Neuronal stem cell (in vitro differentiated cells): ENCODE data around the gene CAMTA1.

Experiments
- DNase-seq: peaks from one replicate; pipeline ENCODE4 v3.0.0-alpha.2; 2013; ENCODE audit warnings: low spot score
- H2AFZ ChIP-seq: one replicate; pipeline ENCODE4 v1.6.1; 2013; ENCODE audit warnings: mild to moderate bottlenecking, low read length, inconsistent platforms
- H2AK5ac ChIP-seq: 2 replicates; pipeline ENCODE4 v1.6.1; 2013; ENCODE audit warnings: low read depth, mild to moderate bottlenecking, inconsistent platforms, low read length, moderate library complexity, mixed read lengths
- H2BK120ac ChIP-seq: 2 replicates; pipeline ENCODE4 v1.6.1; 2013; ENCODE audit warnings: low read depth, mild to moderate bottlenecking, inconsistent platforms, low read length, moderate library complexity, mixed read lengths
- H2BK12ac ChIP-seq: one replicate; pipeline ENCODE4 v1.6.1; 2013; ENCODE audit warnings: low read length, inconsistent platforms
- H2BK15ac ChIP-seq: 2 replicates; pipeline ENCODE4 v1.6.1; 2013; ENCODE audit warnings: mild to moderate bottlenecking, low read length, inconsistent platforms, mixed read lengths
- H2BK5ac ChIP-seq: one replicate; pipeline ENCODE4 v1.6.1; 2013; ENCODE audit warnings: inconsistent platforms, mild to moderate bottlenecking, low read length, moderate library complexity
- H3K14ac ChIP-seq: one replicate; pipeline ENCODE4 v1.6.1; 2013; ENCODE audit warnings: low read length, inconsistent platforms
- H3K18ac ChIP-seq: 2 replicates; pipeline ENCODE4 v1.6.1; 2013; ENCODE audit warnings: low read length, inconsistent platforms
- H3K23ac ChIP-seq: 2 replicates; pipeline ENCODE4 v1.6.1; 2013; ENCODE audit warnings: low read depth, mild to moderate bottlenecking, mixed read lengths, low read length, inconsistent platforms; ENCODE audit not compliant: poor library complexity
- H3K27ac ChIP-seq: replicated peaks from 3 replicates; pipeline ENCODE4 v1.5.1; 2013; ENCODE audit warnings: low read length, inconsistent platforms
- H3K27me3 ChIP-seq, 3 experiments: 2 replicates each; pipeline ENCODE4 v1.6.1; 2013; ENCODE audit warnings: low read length in 3 of 3, mild to moderate bottlenecking in 2 of 3, inconsistent platforms in 1 of 3, low read depth in 1 of 3, mixed read lengths in 1 of 3, moderate library complexity in 1 of 3; ENCODE audit not compliant: control insufficient read depth in 3 of 3, insufficient read depth in 3 of 3
- H3K36me3 ChIP-seq, 2 donors: replicated peaks in 1 of 2; 2 replicates each; pipeline ENCODE4 v1.6.1; 2013; ENCODE audit warnings: low read length in 2 of 2; ENCODE audit not compliant: control insufficient read depth in 2 of 2, insufficient read depth in 2 of 2
- H3K4ac ChIP-seq: 2 replicates; pipeline ENCODE4 v1.6.1; 2013; ENCODE audit warnings: inconsistent platforms, mild to moderate bottlenecking, low read length, moderate library complexity
- H3K4me1 ChIP-seq, 2 donors: 1 replicate in 1 of 2; 2 replicates in 1 of 2; pipeline ENCODE4 v1.6.1; 2013; ENCODE audit warnings: low read length in 2 of 2, low read depth in 1 of 2; ENCODE audit not compliant: control insufficient read depth in 2 of 2, insufficient read depth in 1 of 2
- H3K4me2 ChIP-seq: one replicate; pipeline ENCODE4 v1.6.1; 2013; ENCODE audit warnings: mild to moderate bottlenecking, low read length, inconsistent platforms; ENCODE audit not compliant: insufficient read depth, poor library complexity, severe bottlenecking
- H3K4me3 ChIP-seq, 2 donors: 2 replicates each; pipeline ENCODE4 v1.5.1; 2013; ENCODE audit warnings: low read length in 2 of 2, mild to moderate bottlenecking in 2 of 2, inconsistent platforms in 1 of 2, moderate library complexity in 1 of 2
- H3K79me1 ChIP-seq: one replicate; pipeline ENCODE4 v1.6.1; 2013; ENCODE audit warnings: low read depth, mild to moderate bottlenecking, inconsistent platforms, low read length, moderate library complexity
- H3K9ac ChIP-seq: one replicate; pipeline ENCODE4 v1.6.1; 2013; ENCODE audit warnings: mild to moderate bottlenecking, low read depth, low read length, inconsistent platforms; ENCODE audit not compliant: poor library complexity
- H3K9me3 ChIP-seq, 2 donors: replicated peaks in 1 of 2; 2 replicates each; pipeline versions ENCODE3 to v1.6.1; 2013; ENCODE audit warnings: low read length in 2 of 2, mild to moderate bottlenecking in 2 of 2, inconsistent platforms in 1 of 2, low read depth in 1 of 2, mixed read lengths in 1 of 2, moderate library complexity in 1 of 2; ENCODE audit not compliant: control insufficient read depth in 2 of 2, insufficient read depth in 1 of 2
- H4K8ac ChIP-seq: one replicate; pipeline ENCODE4 v1.6.1; 2013; ENCODE audit warnings: low read depth, mild to moderate bottlenecking, inconsistent platforms, low read length, moderate library complexity
- H4K91ac ChIP-seq: one replicate; pipeline ENCODE4 v1.6.1; 2013; ENCODE audit warnings: low read length, low read depth, mild to moderate bottlenecking, inconsistent platforms; ENCODE audit not compliant: poor library complexity
- WGBS, 2 donors: extraction: QIAGEN DNeasy Blood & Tissue Kit; methylation state at CpG; one replicate each; pipeline ENCODE4 v1.1.7; 2013; ENCODE audit warnings: missing lambda C conversion rate in 2 of 2, mixed read lengths in 1 of 2; ENCODE audit not compliant: insufficient read length in 2 of 2, insufficient replicate concordance in 1 of 2; ENCODE audit errors: extremely low coverage in 2 of 2; 5-methylcytosine and 5-hydroxymethylcytosine counted together

CAMTA1 gene

GRCh38 chr1:6864166-6864565 lies 78.9 kb downstream of the CAMTA1 start:
- Histone ChIP-seq H2AFZ (no peak overlapping the region), H3K18ac (no peak overlapping the region), H3K9ac (no peak overlapping the region), H3K79me1 (peaks cover 5% of the 10 kb centered on the region), H3K4me2 (no peak overlapping the region), H3K4ac (no peak overlapping the region), H2BK15ac (no peak overlapping the region), H3K14ac (no peak overlapping the region), H2BK120ac (no peak overlapping the region), H3K9me3 (no peaks in the 10 kb centered on the region), H3K27me3 (no peaks in the 10 kb centered on the region), H4K8ac (no peak overlapping the region), H3K4me1 (peaks cover 18 to 24% of the 10 kb centered on the region in 2 donors), H3K27ac (no peak overlapping the region), H3K23ac (peak overlapping the region; percentile 8), H2BK5ac (no peak overlapping the region), H2AK5ac (no peak overlapping the region), H3K36me3 (peaks cover 0 to 5% of the 10 kb centered on the region in 2 donors), H4K91ac (no peak overlapping the region), H2BK12ac (no peak overlapping the region), H3K4me3 (no peak overlapping the region)
- no peak for DNase-seq
- WGBS, 2 donors: no CpG with 5 or more reads among the region's 5 CpGs

- Histone ChIP-seq H4K91ac (no peak overlapping the region), H3K36me3 (peaks cover 0 to 5% of the 10 kb centered on the region in 2 donors), H3K9me3 (no peaks in the 10 kb centered on the region), H3K4me3 (no peak overlapping the region), H2BK5ac (no peak overlapping the region), H3K4ac (no peak overlapping the region), H3K23ac (no peak overlapping the region), H3K27ac (no peak overlapping the region), H3K14ac (no peak overlapping the region), H3K4me2 (no peak overlapping the region), H3K4me1 (peaks cover 20 to 32% of the 10 kb centered on the region in 2 donors), H3K79me1 (no peaks in the 10 kb centered on the region), H2AFZ (peak overlapping the region; percentile 44), H4K8ac (no peak overlapping the region), H2BK120ac (no peak overlapping the region), H2BK12ac (no peak overlapping the region), H2AK5ac (no peak overlapping the region), H3K18ac (no peak overlapping the region), H3K9ac (no peak overlapping the region), H3K27me3 (no peaks in the 10 kb centered on the region), H2BK15ac (no peak overlapping the region)
- DNase-seq: peak; percentile 30
- no CpG with 5 or more reads among the region's 7 CpGs for WGBS, 2 donors
Measured at GRCh38 chr1:6866825-6867224, 81.6 kb downstream of the CAMTA1 start.

- peaks cover 18 to 32% of the 10 kb centered on the region in 2 donors for H3K4me1 ChIP-seq
- WGBS, 2 donors: no CpG with 5 or more reads among the region's 5 CpGs
- H3K23ac ChIP-seq: no peak overlapping the region
- no peaks in the 10 kb centered on the region for H3K79me1 ChIP-seq
- no peak overlapping the region for H4K91ac ChIP-seq
- no peak overlapping the region for H3K9ac ChIP-seq
- H4K8ac ChIP-seq: no peak overlapping the region
- H3K4ac ChIP-seq: no peak overlapping the region
- no peak for DNase-seq
- no peaks in the 10 kb centered on the region for H3K9me3 ChIP-seq
- H3K4me2 ChIP-seq: no peak overlapping the region
- H2BK12ac ChIP-seq: no peak overlapping the region
- no peak overlapping the region for H2BK120ac ChIP-seq
- no peak overlapping the region for H2BK5ac ChIP-seq
- H3K27me3 ChIP-seq: no peaks in the 10 kb centered on the region
- no peak overlapping the region for H3K4me3 ChIP-seq
- H3K14ac ChIP-seq: no peak overlapping the region
- H2AK5ac ChIP-seq: no peak overlapping the region
- no peak overlapping the region for H2BK15ac ChIP-seq
- no peak overlapping the region for H2AFZ ChIP-seq
- peaks cover 0 to 5% of the 10 kb centered on the region in 2 donors for H3K36me3 ChIP-seq
- no peak overlapping the region for H3K18ac ChIP-seq
- no peak overlapping the region for H3K27ac ChIP-seq
Measured at GRCh38 chr1:6867321-6867720, 82.1 kb downstream of the CAMTA1 start.

- H2BK15ac ChIP-seq: no peak overlapping the region
- no peak overlapping the region for H4K91ac ChIP-seq
- no peaks in the 10 kb centered on the region for H3K79me1 ChIP-seq
- H3K23ac ChIP-seq: no peak overlapping the region
- no peak overlapping the region for H2AK5ac ChIP-seq
- no peak overlapping the region for H2BK120ac ChIP-seq
- H3K27ac ChIP-seq: peak overlapping the region; percentile 23
- H4K8ac ChIP-seq: no peak overlapping the region
- H2BK12ac ChIP-seq: no peak overlapping the region
- H3K18ac ChIP-seq: no peak overlapping the region
- H2AFZ ChIP-seq: no peak overlapping the region
- no peak overlapping the region for H3K4me3 ChIP-seq
- H3K4me2 ChIP-seq: no peak overlapping the region
- H3K27me3 ChIP-seq: no peaks in the 10 kb centered on the region
- no peak overlapping the region for H3K9ac ChIP-seq
- no peak overlapping the region for H3K14ac ChIP-seq
- peaks cover 18 to 32% of the 10 kb centered on the region in 2 donors for H3K4me1 ChIP-seq
- no CpG with 5 or more reads among the region's 10 CpGs for WGBS, 2 donors
- no peak for DNase-seq
- no peak overlapping the region for H3K4ac ChIP-seq
- no peaks in the 10 kb centered on the region for H3K9me3 ChIP-seq
- peaks cover 0 to 5% of the 10 kb centered on the region in 2 donors for H3K36me3 ChIP-seq
- H2BK5ac ChIP-seq: no peak overlapping the region
Measured at GRCh38 chr1:6867729-6868659, 82.7 kb downstream of the CAMTA1 start.
